A549 (cell line): ENCODE results near the gene LAMB3. TPM values are rescaled to one million over a fixed set of nuclear protein-coding genes. Genes with fewer than 3 reads are reported as not detected.

ENCODE experiments used
- ATAC-seq, 2 experiments: fragments of 200-7000 bp in 1 of 2; fragments of >200 bp in 1 of 2; cut with Nextera tagmentation in 1 of 2; cut with Tn5 transposase in 1 of 2; 3 replicates each; pipeline versions ENCODE4 v1.8.0 to v1.9.1; 2018 to 2020; ENCODE audit warnings: mild to moderate bottlenecking in 1 of 2, moderate library complexity in 1 of 2
- CTCF ChIA-PET: fragments of 300-600 bp; sonication (Branson Sonifier 250); formaldehyde crosslinking; extraction: SDS; loops from one replicate; lab custom pipeline; 2021; ENCODE audit warnings: antibody characterized with exemption, inconsistent platforms; lab: Yijun Ruan, JAX
- POLR2A ChIA-PET: fragments of 350-600 bp; formaldehyde crosslinking; extraction: SDS; loops from one replicate; lab custom pipeline; 2021; ENCODE audit warnings: antibody characterized with exemption, inconsistent platforms; lab: Yijun Ruan, JAX
- DNase-seq, 2 experiments: peaks; one replicate each; pipeline versions ENCODE4 v3.0.0 to v3.0.0-alpha.2; 2011 to 2016; ENCODE audit warnings: low read depth in 1 of 2, low spot score in 1 of 2
- FAIRE-seq: peaks from 2 replicates; lab custom pipeline; 2011; peaks lifted over from hg19 to GRCh38; lab: Jason Lieb, UNC
- H3K27ac ChIP-seq, 2 experiments: fragments of >200 bp; sonication (Bioruptor Twin); formaldehyde crosslinking; 3 replicates each; pipeline ENCODE4 v1.5.1; 2016 to 2017
- H3K4me1 ChIP-seq: fragments of >200 bp; sonication (Bioruptor Twin); formaldehyde crosslinking; 3 replicates; pipeline ENCODE4 v1.6.1; 2016
- H3K4me2 ChIP-seq: fragments of >200 bp; sonication (Bioruptor Twin); formaldehyde crosslinking; 3 replicates; pipeline ENCODE4 v1.6.1; 2016
- H3K4me3 ChIP-seq: fragments of >200 bp; sonication (Bioruptor Twin); formaldehyde crosslinking; 3 replicates; pipeline ENCODE4 v1.5.1; 2016
- H3K9me3 ChIP-seq: fragments of >200 bp; sonication (Bioruptor Twin); formaldehyde crosslinking; 3 replicates; pipeline ENCODE4 v1.6.1; 2016
- ATOH8 ChIP-seq: fragments of 250-450 bp; sonication (Bioruptor Pico); IDR thresholded peaks from 2 replicates; pipeline ENCODE4 v1.5.0; 2020; ENCODE audit warnings: low read depth, mild to moderate bottlenecking, moderate library complexity
- CEBPB ChIP-seq, 2 experiments: fragments of >200 bp in 1 of 2; sonication (Bioruptor Twin) in 1 of 2; formaldehyde crosslinking in 1 of 2; IDR thresholded peaks; 2 replicates each; pipeline ENCODE4 v1.6.1; 2012 to 2016
- CHD4 ChIP-seq: fragments of 200-600 bp; sonication (generic); IDR thresholded peaks from 2 replicates; pipeline ENCODE4 v1.6.1; 2016; ENCODE audit warnings: antibody characterized with exemption, mild to moderate bottlenecking, borderline replicate concordance
- E2F6 ChIP-seq: IDR thresholded peaks from 2 replicates; pipeline ENCODE4 v1.6.1; 2012; ENCODE audit warnings: low read depth, borderline replicate concordance
- ELK1 ChIP-seq: fragments of 150-350 bp; IDR thresholded peaks from 2 replicates; pipeline ENCODE4 v1.6.1; 2014; ENCODE audit warnings: low read depth, mild to moderate bottlenecking, low read length
- FOSL2 ChIP-seq, 2 experiments: fragments of 450-650 bp in 1 of 2; fragments of >200 bp in 1 of 2; sonication (Bioruptor Twin) in 1 of 2; formaldehyde crosslinking; IDR thresholded peaks; 2 replicates each; pipeline versions ENCODE4 v1.5.0 to v1.6.1; 2016 to 2020; ENCODE audit warnings: mild to moderate bottlenecking in 1 of 2, moderate library complexity in 1 of 2
- GATA3 ChIP-seq: IDR thresholded peaks from 2 replicates; pipeline ENCODE4 v1.6.1; 2012; ENCODE audit warnings: borderline replicate concordance
- JUN ChIP-seq, 2 experiments: fragments of >200 bp; sonication (Bioruptor Twin); formaldehyde crosslinking; IDR thresholded peaks; 2 replicates in 1 of 2; 3 replicates in 1 of 2; pipeline ENCODE4 v1.6.1; 2016 to 2017
- KDM5A ChIP-seq: fragments of 200-600 bp; sonication (generic); IDR thresholded peaks from 2 replicates; pipeline ENCODE4 v1.6.1; 2016; ENCODE audit warnings: antibody characterized with exemption, mild to moderate bottlenecking
- MAZ ChIP-seq: fragments of 150-350 bp; IDR thresholded peaks from 2 replicates; pipeline ENCODE4 v1.6.1; 2014; ENCODE audit warnings: antibody characterized with exemption, low read depth, low read length, borderline replicate concordance
- NFE2L2 ChIP-seq: fragments of 150-350 bp; conservative IDR thresholded peaks from 2 replicates; pipeline ENCODE4 v1.6.1; 2014; ENCODE audit warnings: low read length
- PBX3 ChIP-seq: IDR thresholded peaks from 2 replicates; pipeline ENCODE4 v1.6.1; 2012
- RCOR1 ChIP-seq: fragments of 150-350 bp; IDR thresholded peaks from 2 replicates; pipeline ENCODE4 v1.6.1; 2014; ENCODE audit warnings: antibody characterized with exemption, low read length, low read depth
- RNF2 ChIP-seq: fragments of 200-600 bp; sonication (generic); IDR thresholded peaks from 2 replicates; pipeline ENCODE4 v1.6.1; 2016; ENCODE audit warnings: low read depth, mild to moderate bottlenecking, antibody characterized with exemption, moderate library complexity, borderline replicate concordance
- SMC3 ChIP-seq: fragments of >200 bp; sonication (Bioruptor Twin); formaldehyde crosslinking; IDR thresholded peaks from 3 replicates; pipeline ENCODE4 v1.6.1; 2018; ENCODE audit warnings: inconsistent platforms
- ZSCAN20 ChIP-seq: fragments of 250-450 bp; sonication (Bioruptor Pico); IDR thresholded peaks from 2 replicates; pipeline ENCODE4 v1.8.0; 2022; ENCODE audit warnings: mild to moderate bottlenecking, moderate library complexity
- WGBS: methylation state at CpG from one replicate; pipeline ENCODE4 v1.1.6; 2017; ENCODE audit errors: missing lambda C conversion rate; 5-methylcytosine and 5-hydroxymethylcytosine counted together
- polyA plus RNA-seq, 4 experiments: library from polyadenylated mRNA; depleted of rRNA in 3 of 4; stranded (reverse); fragments of >200 nt; fragmentation: RNase III in 1 of 4; extraction: RNeasy Plus Mini Kit Qiagen cat#74134 plus additional on column Dnase treatment in 1 of 4; gene quantifications; 2 replicates in 3 of 4; 3 replicates in 1 of 4; pipeline ENCODE4 v1.2.3, GENCODE V29; 2011 to 2017

Gene LAMB3
- polyA plus RNA-seq, 2 of the 4 experiments (the other 2 are of a cell fraction) = 7.3 to 9.1 TPM

- TF ChIP-seq NFE2L2 (no peak), RCOR1 (no peak), FOSL2 (IDR thresholded peaks at IDR 0.05) (no peak), FOSL2 (CRISPR knock-in tag; IDR thresholded peaks at IDR 0.05) (no peak), SMC3 (no peak), JUN (IDR thresholded peaks at IDR 0.05) (no peak), MAZ (no peak), PBX3 (no peak), ELK1 (no peak), GATA3 (no peak), E2F6 (no peak)
- POLR2A ChIA-PET = no interaction called here
- Histone ChIP-seq H3K4me3 (no peak overlapping the region), H3K9me3 (no peaks in the 10 kb centered on the region), H3K4me2 (no peak overlapping the region), H3K4me1 (peaks cover 7% of the 10 kb centered on the region), H3K27ac (no peak overlapping the region)
- no peak; a peak in 1 of 6 replicates for ATAC-seq
- CTCF ChIA-PET = interaction anchor here (0.6 to 4.1 kb wide), 10 partner anchors 10 to 321 kb away, joined by 3 to 18 read pairs (median 4); no protein-coding TSS in a partner anchor
- FAIRE-seq = no peak
- WGBS = 62% methylated on average over 3 of the region's 3 CpGs
- no peak for DNase-seq
These were observed 44.9 kb upstream of the LAMB3 start for GRCh38 chr1:209697126-209697525.

- no peak overlapping the region for H3K4me2 ChIP-seq
- H3K4me1 ChIP-seq = peaks cover 11% of the 10 kb centered on the region
- no peak overlapping the region for H3K4me3 ChIP-seq
- H3K9me3 ChIP-seq = no peaks in the 10 kb centered on the region
- DNase-seq (no peak), FAIRE-seq (no peak), ATAC-seq (no peak)
- CTCF ChIA-PET = interaction anchor here (1.1 to 4.1 kb wide), 7 partner anchors 10 to 127 kb away, joined by 3 to 18 read pairs (median 6); no protein-coding TSS in a partner anchor
- POLR2A ChIA-PET = no interaction called here
- no peak for TF ChIP-seq CHD4
- no peak for TF ChIP-seq RNF2
- no peak for TF ChIP-seq SMC3
- no peak for TF ChIP-seq KDM5A
- TF ChIP-seq E2F6 = no peak
- TF ChIP-seq MAZ = no peak
- TF ChIP-seq CEBPB (IDR thresholded peaks at IDR 0.05) = no peak
- no peak for TF ChIP-seq ZSCAN20 (CRISPR knock-in tag)
- no peak for TF ChIP-seq ATOH8 (CRISPR knock-in tag)
- no peak overlapping the region for H3K27ac ChIP-seq
These were observed 44.4 kb upstream of the LAMB3 start for GRCh38 chr1:209696673-209697072.
